ENCODE results near the gene HBS1L. TPM values are rescaled to one million over a fixed set of nuclear protein-coding genes. Genes with fewer than 3 reads are reported as not detected.

The HBS1L gene
- total RNA-seq (100 to 1,000 TPM in 1 of 9 donors, 10 to 100 TPM in 8; 40.0 to 101 (median 83.5) TPM), polyA plus RNA-seq (10 to 100 TPM; 23.6 to 71.3 TPM)
- long read RNA-seq, donor 1, full-length matches to known transcripts, result 216 of 236 reads
- long read RNA-seq, donor 1, partial matches to known transcripts, result 7 of 236 reads
- long read RNA-seq, donor 1, other reads (novel, unspliced or antisense), result 13 of 236 reads
- long read RNA-seq, donor 2, full-length matches to known transcripts, result 656 of 746 reads
- long read RNA-seq, donor 2, partial matches to known transcripts, result 29 of 746 reads
- long read RNA-seq, donor 2, other reads (novel, unspliced or antisense), result 61 of 746 reads
- long read RNA-seq, donor 3, full-length matches to known transcripts, result 154 of 179 reads
- long read RNA-seq, donor 3, partial matches to known transcripts, result 6 of 179 reads
- long read RNA-seq, donor 3, other reads (novel, unspliced or antisense), result 19 of 179 reads

GRCh38 chr6:135054569-135055498 is at the start of gene HBS1L:
Gene HBS1L (minus strand): TSS chr6:135054822. CDS start chr6:135054691, 131 bp downstream.
- peaks cover 0 to 31% (median 15%) of the 10 kb centered on the region in 12 donors for H3K4me1 ChIP-seq
- H3K4me3 ChIP-seq, result peak within 1 kb of the TSS; percentile 62 to 98 (median 86)
- H3K36me3 ChIP-seq, result peaks cover 0 to 8% (median 4%) of the 10 kb centered on the region in 9 donors
- DNase-seq (peak; percentile 95 to 99 (median 98)), ATAC-seq (peak; percentile 100)
- no peaks in the 10 kb centered on the region for H3K27me3 ChIP-seq
- no peaks in the 10 kb centered on the region for H3K9me3 ChIP-seq
- H3K27ac ChIP-seq, result peak within 1 kb of the TSS; percentile 64 to 95 (median 84)
- intact Hi-C loops (cut with DNase I), result no loop called here
- WGBS, 4 donors, result 11 to 28% (median 17%) methylated on average over 18 to 53 of the region's 53 CpGs
- TF ChIP-seq CTCF (IDR thresholded peaks at IDR 0.05) (no peak), POLR2A (IDR thresholded peaks at IDR 0.05) (peak in 1 of 2 donors; percentile 87)

- Histone ChIP-seq H3K4me3 (no peak overlapping the region), H3K4me1 (no peaks in the 10 kb centered on the region), H3K9me3 (no peaks in the 10 kb centered on the region), H3K27me3 (peaks cover 0 to 5% (median 0%) of the 10 kb centered on the region in 9 donors), H3K36me3 (no peaks in the 10 kb centered on the region), H3K27ac (no peak overlapping the region)
- DNase-seq (no peak), ATAC-seq (no peak)
- 86 to 91% (median 90%) methylated on average over 4 of the region's 4 CpGs for WGBS, 4 donors
- intact Hi-C loops (cut with DNase I), result no loop called here
- TF ChIP-seq POLR2A (IDR thresholded peaks at IDR 0.05), result no peak
- no peak for TF ChIP-seq CTCF (IDR thresholded peaks at IDR 0.05)
Measured at GRCh38 chr6:135104199-135104598, 49.6 kb upstream of the HBS1L start.

GRCh38 chr6:135102191-135102590 is 47.6 kb upstream of the HBS1L start:
- ATAC-seq (no peak), DNase-seq (no peak)
- no peak overlapping the region for H3K4me3 ChIP-seq
- no peaks in the 10 kb centered on the region for H3K4me1 ChIP-seq
- no peaks in the 10 kb centered on the region for H3K36me3 ChIP-seq
- no peak for TF ChIP-seq POLR2A (IDR thresholded peaks at IDR 0.05)
- H3K27ac ChIP-seq, result no peak overlapping the region
- H3K27me3 ChIP-seq, result peaks cover 0 to 5% (median 0%) of the 10 kb centered on the region in 9 donors
- H3K9me3 ChIP-seq, result no peaks in the 10 kb centered on the region
- intact Hi-C loops (cut with DNase I), result no loop called here

- Histone ChIP-seq H3K4me3 (no peak overlapping the region), H3K4me1 (no peaks in the 10 kb centered on the region), H3K27ac (no peak overlapping the region), H3K27me3 (peaks cover 0 to 4% (median 0%) of the 10 kb centered on the region in 9 donors), H3K9me3 (no peaks in the 10 kb centered on the region), H3K36me3 (no peaks in the 10 kb centered on the region)
- DNase-seq (no peak), ATAC-seq (no peak)
- WGBS, 4 donors, result 64 to 73% (median 70%) methylated on average over 5 of the region's 5 CpGs
- TF ChIP-seq POLR2A (IDR thresholded peaks at IDR 0.05), result no peak
- no peak for TF ChIP-seq CTCF (IDR thresholded peaks at IDR 0.05)
- intact Hi-C loops (cut with DNase I), result no loop called here
Measured at GRCh38 chr6:135097172-135097571, 42.5 kb upstream of the HBS1L start.
